HG03097 (cell line): ENCODE data around the gene SSC5D.
A peak's percentile ranks its signal among the peaks of the same experiment; 100 is the strongest.

Experiments
- ATAC-seq: cut with Tn5 transposase; IDR thresholded peaks from one replicate; pipeline ENCODE4 v1.9.1; 2021; ENCODE audit not compliant: unreplicated experiment, low FRiP score

SSC5D gene

GRCh38 chr19:55472463-55472862 lies 15.8 kb upstream of the SSC5D start:
- ATAC-seq, result no peak

GRCh38 chr19:55473225-55474012 lies 14.8 kb upstream of the SSC5D start:
- ATAC-seq, result no peak

- ATAC-seq, result no peak
Observed at GRCh38 chr19:55474269-55475265, 13.7 kb upstream of the SSC5D start.

GRCh38 chr19:55476100-55476775 lies 12.0 kb upstream of the SSC5D start, which contains the start of gene ZNF628:
ZNF628 (plus strand) TSS chr19:55476617; CDS start chr19:55479911, 3,294 bp downstream.
- peak; percentile 86 for ATAC-seq

GRCh38 chr19:55477905-55478304 lies 10.3 kb upstream of the SSC5D start:
- ATAC-seq, result no peak

- no peak for ATAC-seq
Observed at GRCh38 chr19:55478364-55478763, 9.9 kb upstream of the SSC5D start.

- no peak for ATAC-seq
Observed at GRCh38 chr19:55479045-55479444, 9.2 kb upstream of the SSC5D start.

GRCh38 chr19:55479451-55480230 lies 8.6 kb upstream of the SSC5D start:
- ATAC-seq, result no peak

- no peak for ATAC-seq
Observed at GRCh38 chr19:55481148-55481793, 7.0 kb upstream of the SSC5D start.

- ATAC-seq, result no peak
Observed at GRCh38 chr19:55481794-55482155, 6.5 kb upstream of the SSC5D start.

- ATAC-seq, result no peak
Observed at GRCh38 chr19:55482156-55482961, 5.9 kb upstream of the SSC5D start.

- no peak for ATAC-seq
Observed at GRCh38 chr19:55482967-55483705, 5.1 kb upstream of the SSC5D start.

- no peak for ATAC-seq
Observed at GRCh38 chr19:55483706-55484592, 4.3 kb upstream of the SSC5D start.

GRCh38 chr19:55484593-55485438 lies 3.4 kb upstream of the SSC5D start, which contains the start of gene NAT14:
NAT14 (plus strand) TSS chr19:55485188; CDS start chr19:55485709, 521 bp downstream.
- ATAC-seq, result no peak

- no peak for ATAC-seq
Observed at GRCh38 chr19:55485439-55486011, 2.7 kb upstream of the SSC5D start.
